ENCODE data around the gene MTCL1.

The MTCL1 gene

GRCh38 chr18:8713691-8714090 lies 8.3 kb downstream of the MTCL1 start:
- DNase-seq (ENCODE audit: low read depth in 2 of 2), result no peak

GRCh38 chr18:8715599-8715998 lies 10.2 kb downstream of the MTCL1 start:
- no peak for DNase-seq (ENCODE audit: low read depth in 2 of 2)

- DNase-seq (ENCODE audit: low read depth in 2 of 2), result no peak
These were observed 11.8 kb downstream of the MTCL1 start for GRCh38 chr18:8717011-8717770.

- no peak for DNase-seq (ENCODE audit: low read depth in 2 of 2)
These were observed 13.1 kb downstream of the MTCL1 start for GRCh38 chr18:8718401-8718913.

GRCh38 chr18:8719192-8719591 lies 13.8 kb downstream of the MTCL1 start:
- DNase-seq (ENCODE audit: low read depth in 2 of 2), result no peak

- DNase-seq (ENCODE audit: low read depth in 2 of 2), result no peak
These were observed 14.8 kb downstream of the MTCL1 start for GRCh38 chr18:8720141-8720540.

GRCh38 chr18:8721094-8721669 lies 15.8 kb downstream of the MTCL1 start:
- DNase-seq (ENCODE audit: low read depth in 2 of 2), result no peak

GRCh38 chr18:8721716-8722115 lies 16.4 kb downstream of the MTCL1 start:
- no peak for DNase-seq (ENCODE audit: low read depth in 2 of 2)

GRCh38 chr18:8722946-8723820 lies 17.8 kb downstream of the MTCL1 start:
- no peak for DNase-seq (ENCODE audit: low read depth in 2 of 2)

- no peak for DNase-seq (ENCODE audit: low read depth in 2 of 2)
These were observed 19.1 kb downstream of the MTCL1 start for GRCh38 chr18:8724452-8724851.

- no peak for DNase-seq (ENCODE audit: low read depth in 2 of 2)
These were observed 20.9 kb downstream of the MTCL1 start for GRCh38 chr18:8726281-8726680.

- DNase-seq (ENCODE audit: low read depth in 2 of 2), result no peak
These were observed 21.8 kb downstream of the MTCL1 start for GRCh38 chr18:8726963-8727705.

- DNase-seq (ENCODE audit: low read depth in 2 of 2), result no peak
These were observed 24.9 kb downstream of the MTCL1 start for GRCh38 chr18:8730080-8730827.

GRCh38 chr18:8732442-8733360 lies 27.3 kb downstream of the MTCL1 start:
- no peak for DNase-seq (ENCODE audit: low read depth in 2 of 2)

GRCh38 chr18:8734496-8734895 lies 29.1 kb downstream of the MTCL1 start:
- no peak for DNase-seq (ENCODE audit: low read depth in 2 of 2)

GRCh38 chr18:8735274-8735673 lies 29.9 kb downstream of the MTCL1 start:
- DNase-seq (ENCODE audit: low read depth in 2 of 2), result no peak

- no peak for DNase-seq (ENCODE audit: low read depth in 2 of 2)
These were observed 35.8 kb downstream of the MTCL1 start for GRCh38 chr18:8741117-8741516.

GRCh38 chr18:8741532-8741931 lies 36.2 kb downstream of the MTCL1 start:
- no peak for DNase-seq (ENCODE audit: low read depth in 2 of 2)

- DNase-seq (ENCODE audit: low read depth in 2 of 2), result no peak
These were observed 37.3 kb downstream of the MTCL1 start for GRCh38 chr18:8742387-8743361.

Measured in stimulated activated CD8-positive, alpha-beta memory T cell treated with anti-CD3 and anti-CD28 coated beads, Interleukin-7, amount 100 ng/mL, for 1 hour (primary cell).